HCEC 1CT (cell line): ENCODE results near the gene ADRM1.

ENCODE experiments used
- DNase-seq: peaks from one replicate; pipeline ENCODE4 v3.0.0-alpha.2; 2017

Gene ADRM1

DNA sequence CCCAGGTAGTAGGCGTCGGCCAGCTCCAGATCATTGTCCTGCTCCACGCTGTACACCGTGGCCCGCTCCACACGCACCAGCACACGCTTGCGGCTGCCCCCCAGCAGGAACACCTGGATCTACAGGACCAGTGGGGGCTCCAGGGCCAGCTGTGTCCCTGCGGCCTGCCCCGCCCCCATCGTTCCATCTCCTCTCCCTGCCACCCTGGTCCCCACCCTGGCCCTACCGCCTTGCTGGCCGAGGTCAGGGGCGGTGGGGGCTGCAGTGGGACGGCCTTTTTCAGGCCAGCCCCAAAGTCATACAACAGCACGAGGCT, 9.8 kb downstream of the ADRM1 start:
- DNase-seq, result no peak

DNA sequence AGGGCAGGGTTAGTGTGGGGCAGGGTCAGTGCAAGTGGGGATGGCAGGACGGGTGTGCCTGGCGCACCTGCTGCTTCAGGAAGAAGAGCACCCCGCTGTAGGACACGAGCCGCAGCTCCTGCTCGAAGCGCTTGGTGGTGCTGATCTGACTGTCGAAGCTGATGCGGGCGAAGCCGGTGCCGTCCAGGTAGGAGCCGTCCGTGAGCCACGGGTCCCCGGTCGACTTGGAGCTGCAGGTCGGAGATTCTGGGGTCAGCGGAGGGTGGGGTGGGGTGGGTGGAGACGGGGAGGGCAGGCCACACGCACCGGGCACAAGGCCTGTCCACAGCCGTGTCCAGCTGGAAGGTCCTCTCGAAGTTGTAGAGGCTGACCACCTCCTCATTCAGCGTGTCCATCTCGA, 10.2 kb downstream of the ADRM1 start:
- peak; percentile 0 for DNase-seq

DNA sequence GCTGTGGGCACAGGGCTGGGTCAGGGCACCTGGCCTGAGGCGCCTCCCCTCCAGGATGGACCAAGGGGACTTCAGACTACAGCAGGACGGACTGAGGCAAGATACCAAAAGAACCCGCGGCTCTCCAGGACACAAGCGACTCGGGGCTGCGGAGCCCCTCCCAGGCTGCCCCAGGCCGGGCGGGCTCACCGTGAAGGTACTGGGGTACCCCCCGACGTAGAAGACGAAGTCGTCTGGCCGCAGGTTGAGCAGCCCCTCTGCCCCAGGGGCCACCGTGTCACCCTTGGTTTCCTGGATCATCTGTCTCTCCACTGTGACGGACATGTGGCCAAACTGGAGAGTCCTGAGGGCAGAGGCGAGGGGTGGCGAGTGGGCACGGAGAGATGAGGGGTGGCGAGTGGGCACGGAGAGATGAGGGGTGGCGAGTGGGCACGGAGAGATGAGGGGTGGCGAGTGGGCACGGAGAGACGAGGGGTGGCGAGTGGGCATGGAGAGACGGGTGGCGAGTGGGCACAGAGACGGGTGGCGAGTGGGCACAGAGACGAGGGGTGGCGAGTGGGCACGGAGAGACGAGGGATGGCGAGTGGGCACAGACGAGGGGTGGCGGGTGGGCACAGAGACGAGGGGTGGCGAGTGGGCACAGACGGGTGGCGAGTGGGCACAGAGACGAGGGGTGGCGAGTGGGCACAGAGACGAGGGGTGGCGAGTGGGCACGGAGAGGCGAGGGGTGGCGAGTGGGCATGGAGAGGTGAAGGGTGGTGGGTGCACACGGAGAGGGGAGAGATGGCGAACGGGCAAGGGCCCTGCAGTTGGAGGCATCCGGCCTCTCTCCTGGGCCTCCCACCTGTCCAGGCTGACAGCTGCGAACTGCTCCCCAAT, 10.9 kb downstream of the ADRM1 start:
- peak; percentile 0 for DNase-seq

DNA sequence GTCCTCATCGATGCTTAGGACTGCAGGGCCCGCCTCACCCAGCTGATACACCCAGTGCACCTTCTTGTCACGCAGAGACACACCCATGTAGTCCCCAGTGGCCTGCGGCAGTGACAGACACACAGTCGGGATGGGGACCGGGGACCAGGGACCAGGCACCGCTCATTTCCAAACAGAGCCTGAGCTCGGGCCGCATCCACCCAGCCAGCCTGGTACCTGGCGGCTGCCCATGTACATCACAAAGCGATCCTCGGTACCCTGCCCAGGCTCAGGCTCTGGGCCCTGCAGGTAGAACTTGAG, 11.5 kb downstream of the ADRM1 start:
- peak; percentile 0 for DNase-seq

DNA sequence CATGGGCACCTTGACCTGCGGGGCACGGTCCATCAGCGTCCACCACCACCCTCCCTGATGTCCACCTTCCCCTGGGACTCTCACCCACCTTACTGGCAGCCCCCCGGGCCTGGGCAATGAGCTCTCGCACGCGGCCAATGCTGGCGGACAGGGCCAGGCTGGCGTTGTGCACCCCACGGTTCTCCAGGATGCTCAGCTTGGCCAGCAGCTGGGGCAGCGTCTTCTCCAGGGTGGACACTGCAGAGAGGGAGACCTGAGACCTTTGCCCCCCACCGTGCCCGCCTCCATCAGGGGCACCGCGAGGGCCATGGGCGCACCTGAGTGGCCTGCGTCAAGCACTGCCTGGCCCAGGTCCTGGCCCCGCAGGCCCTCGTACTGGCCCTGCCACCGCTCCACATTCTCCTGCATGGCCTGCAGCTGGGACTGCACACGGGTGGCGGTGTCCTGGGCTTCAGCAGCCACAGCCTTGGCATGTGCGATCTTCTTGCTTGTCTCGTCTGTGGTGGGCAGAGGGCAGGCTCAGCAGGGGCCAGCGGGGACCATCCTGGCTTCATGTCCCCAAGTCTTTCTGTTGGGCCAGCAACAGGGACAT, 12.0 kb downstream of the ADRM1 start:
- DNase-seq, result peak; percentile 0

DNA sequence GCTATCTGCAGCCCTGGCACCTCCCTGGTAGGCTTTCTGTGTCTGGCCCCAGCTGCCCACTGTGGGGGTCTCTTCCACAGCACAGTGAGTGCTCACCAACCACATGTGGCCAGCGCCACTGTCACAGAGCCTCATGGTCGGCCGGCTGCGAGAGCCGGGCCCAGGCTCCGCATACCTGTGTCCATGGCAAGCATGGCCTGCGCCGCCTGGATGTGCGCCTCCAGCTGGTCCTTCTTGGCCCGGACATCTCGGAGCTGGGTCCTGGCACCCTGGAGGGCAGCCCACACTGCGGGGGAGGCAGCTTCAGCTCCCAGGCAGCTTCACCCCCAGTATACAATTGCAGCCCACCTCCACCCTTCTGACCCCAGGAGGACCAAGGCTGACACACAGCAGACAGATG, 13.0 kb downstream of the ADRM1 start:
- no peak for DNase-seq

DNA sequence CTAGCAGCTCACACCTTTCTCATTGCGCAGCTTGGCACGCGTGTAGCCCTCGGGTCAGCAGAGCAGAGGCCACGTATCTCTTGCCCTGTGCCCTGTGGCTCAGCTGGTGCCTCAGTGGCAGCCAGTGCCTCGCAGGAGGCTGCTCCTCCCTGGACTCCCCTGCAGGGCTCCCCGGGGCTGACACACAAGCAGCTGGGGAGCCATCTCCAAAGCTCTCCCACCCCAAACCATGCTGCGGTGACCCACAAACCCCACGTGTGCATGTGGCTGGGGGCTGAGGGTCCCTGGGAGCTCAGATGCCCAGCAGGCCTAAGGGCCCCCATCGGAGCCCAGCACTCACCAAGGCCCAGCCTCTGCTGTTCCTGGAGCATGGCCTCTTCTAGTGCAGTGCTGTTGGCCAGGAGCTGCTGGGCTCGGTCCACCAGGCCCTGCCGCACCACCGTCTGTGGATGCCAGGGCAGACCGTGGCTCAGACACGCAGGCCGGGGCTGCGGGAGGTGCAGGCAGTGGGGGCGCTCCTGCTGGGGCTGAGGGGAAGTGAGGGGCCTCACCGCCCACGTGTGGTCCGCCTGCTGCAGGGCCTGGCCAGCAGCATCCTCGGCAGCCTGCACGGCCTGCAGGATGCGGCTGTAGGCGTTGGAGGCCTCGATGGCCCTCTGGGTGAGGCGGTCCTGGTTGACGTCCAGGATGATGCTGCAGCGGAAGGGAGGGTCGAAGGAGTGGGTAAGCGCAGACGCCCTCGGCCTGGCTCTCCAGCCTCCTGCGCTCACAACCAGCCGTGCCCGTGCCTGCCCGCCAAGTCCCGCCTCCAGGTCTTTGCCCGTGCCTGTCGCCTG, 13.8 kb downstream of the ADRM1 start:
- no peak for DNase-seq

DNA sequence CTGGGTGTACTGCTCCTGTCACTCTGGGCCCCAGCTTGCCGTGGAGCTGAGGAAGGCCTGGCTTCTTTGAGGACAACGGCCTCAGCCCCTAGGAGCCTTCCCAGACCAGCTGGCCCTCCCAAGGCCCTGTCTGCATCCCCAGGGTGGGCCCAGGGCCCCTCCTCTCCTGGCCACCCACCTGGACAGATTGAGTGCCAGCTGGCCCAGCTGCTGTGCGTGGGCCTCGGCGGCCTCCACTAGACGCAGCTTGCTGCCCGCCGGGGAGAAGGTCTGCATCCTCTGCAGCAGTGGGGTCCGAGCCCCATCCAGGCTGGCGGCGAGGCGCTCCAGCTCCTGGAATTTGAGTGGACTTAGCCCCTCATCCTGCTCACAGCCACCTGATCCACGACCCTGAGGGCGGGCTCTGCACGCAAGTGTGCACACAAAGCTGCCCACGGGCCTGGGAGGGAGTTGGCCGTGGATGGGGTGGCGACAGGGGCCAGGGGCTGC, 14.4 kb downstream of the ADRM1 start:
- DNase-seq, result no peak

DNA sequence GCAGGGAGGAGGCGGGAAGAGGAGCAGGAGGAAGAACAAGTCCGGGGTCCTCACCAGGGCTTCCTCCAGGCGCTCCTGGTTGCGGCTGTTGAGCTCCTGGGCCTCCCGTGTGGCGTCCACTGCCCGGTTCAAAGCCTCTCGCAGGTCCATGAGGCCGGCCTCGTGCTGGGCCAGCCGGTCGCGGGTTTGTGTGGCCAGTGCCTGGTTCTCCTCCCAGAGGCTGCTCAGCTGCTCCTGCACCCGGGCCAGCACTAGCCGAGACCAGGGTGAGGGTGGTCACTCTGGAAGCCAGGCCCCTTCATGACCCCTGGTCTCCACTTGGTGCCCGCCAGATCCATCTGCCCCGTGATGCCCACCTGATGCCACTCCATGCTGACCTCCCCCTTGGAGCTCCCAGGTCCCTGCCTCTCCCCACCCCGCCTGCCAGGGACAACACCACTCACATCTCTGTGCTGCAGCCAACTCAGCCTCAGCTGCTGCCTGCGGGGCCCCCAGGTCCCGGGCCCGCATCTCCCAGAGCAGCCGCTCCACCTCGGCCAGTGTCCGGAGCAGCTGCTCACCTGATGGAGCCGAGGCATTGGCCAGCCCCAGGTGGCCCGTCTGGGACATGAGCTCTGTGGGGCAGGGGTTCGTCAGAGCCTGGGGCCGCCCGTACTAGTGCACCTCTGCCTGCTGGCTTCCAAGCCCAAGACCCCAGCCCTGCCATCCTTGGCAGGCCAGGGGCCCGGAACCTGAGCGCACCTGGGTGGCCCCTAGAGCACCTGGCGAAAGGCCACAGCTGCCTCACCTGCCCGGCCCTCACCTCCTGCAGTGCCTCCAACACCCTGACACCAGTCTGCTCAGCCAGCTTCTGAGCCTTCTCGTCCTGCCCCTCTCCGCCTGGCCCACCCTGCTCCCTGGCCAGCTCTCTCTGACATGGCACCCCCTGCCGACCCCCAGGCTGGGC, 15.9 kb downstream of the ADRM1 start:
- DNase-seq, result no peak

DNA sequence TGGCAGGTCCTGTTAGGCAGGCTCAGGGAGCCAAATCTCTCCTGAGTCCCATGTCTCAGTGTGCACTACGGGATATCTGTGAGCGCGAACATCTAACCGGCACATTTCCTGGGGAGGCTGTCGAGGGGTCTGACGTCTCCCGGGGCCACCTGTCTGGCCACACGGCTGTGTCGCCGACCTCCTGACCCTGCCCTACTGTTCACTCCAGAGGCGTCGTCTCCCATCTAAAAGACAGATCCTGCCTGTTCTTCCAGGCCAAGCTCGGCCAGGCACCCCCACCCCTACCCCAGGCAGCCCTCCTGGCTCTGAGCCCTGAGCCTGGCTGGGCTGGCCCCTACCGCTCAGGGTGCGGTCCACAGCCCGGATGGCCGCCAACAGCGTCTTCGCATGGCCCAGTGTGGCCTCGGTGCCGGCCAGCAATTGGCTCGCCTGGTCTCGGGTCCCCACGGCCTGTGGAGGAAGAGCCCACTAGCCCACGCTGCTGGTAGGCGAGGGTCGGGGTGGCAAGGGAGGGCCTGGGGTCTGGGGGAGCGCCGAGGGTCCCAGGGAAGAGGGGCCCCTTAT, 16.6 kb downstream of the ADRM1 start:
- DNase-seq, result no peak

DNA sequence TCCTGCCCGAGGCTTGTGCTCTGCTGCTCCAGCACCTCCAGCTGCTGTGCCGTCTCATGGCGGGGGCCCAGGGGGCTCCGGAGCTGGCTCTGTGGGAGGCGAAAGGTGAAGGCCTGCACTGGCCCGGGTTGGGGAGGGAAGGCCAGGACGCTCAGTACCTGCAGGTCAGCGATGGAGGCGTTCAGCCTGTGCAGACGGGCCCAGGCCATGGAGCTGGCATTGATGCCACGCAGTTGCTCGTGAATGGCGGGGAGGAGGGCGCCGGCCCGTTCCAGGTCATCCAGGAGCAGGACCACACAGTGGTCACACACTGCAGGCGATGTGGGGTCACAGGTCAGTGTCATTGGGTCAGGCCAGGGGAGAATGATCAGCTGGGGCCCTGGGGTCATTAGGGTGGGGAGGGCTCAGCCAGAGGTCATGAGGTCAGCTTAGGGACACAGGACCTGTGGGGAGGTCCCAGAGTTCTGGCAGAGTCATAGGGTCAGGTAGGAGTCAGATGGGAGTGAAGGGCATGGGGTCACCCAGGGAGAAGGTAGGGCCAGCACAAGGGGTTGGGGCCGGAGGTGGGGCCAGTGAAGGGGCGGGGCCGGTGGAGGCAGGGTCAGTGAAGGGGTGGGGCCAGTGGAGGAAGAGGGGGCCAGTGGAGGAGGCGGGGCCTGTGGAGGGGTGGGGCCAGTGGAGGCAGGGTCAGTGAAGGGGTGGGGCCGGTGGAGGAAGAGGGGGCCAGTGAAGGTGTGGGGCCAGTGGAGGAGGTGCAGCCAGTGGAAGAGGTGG, 18.0 kb downstream of the ADRM1 start:
- no peak for DNase-seq

DNA sequence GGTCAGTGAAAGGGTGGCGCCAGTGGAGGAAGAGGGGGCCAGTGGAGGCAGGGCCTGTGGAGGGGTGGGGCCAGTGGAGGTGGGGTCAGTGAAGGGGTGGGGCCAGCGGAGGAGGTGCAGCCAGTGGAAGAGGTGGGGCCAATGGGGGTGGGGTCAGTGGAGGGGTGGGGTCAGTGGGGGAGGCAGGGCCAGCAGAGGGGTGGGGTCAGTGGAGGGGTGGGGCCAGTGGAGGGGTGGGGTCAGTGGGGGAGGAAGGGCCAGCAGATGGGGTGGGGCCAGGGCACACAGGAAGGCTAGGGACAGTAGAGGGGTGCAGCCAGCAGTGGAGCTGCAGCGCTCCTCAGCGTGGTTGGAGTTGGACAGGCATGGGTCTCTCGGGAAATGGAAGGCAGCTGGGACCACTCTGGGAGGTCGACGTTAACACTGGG, 18.7 kb downstream of the ADRM1 start:
- DNase-seq, result no peak

DNA sequence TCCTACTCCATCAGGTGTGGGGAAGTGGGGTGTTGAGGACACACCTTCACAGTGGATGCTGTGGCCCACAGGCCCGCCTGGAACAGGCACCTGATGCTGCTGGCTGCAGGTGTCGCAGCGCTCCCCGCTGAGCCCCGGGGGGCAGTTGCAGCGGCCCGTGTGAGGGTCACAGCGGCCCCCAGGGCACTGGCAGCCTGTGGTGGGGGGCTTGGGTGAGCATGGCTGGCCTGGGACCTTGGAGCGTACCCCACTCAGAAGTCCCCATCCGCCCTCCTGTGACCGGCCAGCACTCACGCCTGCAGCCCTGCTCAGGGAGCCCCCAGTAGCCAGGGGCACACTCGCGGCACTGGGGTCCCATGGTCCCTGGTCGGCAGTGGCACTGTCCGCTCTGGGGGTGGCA, 19.2 kb downstream of the ADRM1 start:
- no peak for DNase-seq

DNA sequence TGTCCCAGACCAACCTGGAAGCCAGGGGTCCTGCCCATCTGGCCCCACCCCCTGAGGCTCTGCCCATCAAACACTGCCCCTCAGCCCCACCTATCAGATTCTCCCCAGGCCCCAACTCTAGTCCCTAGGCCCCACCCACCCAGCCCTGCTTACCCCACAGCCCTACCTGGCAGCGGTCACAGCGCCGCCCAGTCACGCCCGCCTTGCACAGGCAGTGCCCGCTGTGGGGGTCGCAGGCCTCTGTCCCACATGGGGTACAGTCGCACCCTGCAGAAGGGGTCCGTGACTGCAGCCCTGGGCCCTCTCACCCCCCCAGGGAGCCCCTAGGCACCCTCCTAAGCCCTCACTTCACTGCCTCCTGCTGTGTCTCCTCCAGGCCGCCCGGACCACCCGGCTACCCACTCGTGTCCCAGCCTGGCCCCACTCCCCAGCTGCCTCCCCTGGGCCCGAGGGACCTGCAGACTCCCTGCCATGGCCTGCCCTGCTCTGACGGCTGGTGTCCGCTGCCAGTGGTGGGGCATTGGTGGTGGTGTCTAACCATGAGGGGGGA, 19.8 kb downstream of the ADRM1 start:
- no peak for DNase-seq

DNA sequence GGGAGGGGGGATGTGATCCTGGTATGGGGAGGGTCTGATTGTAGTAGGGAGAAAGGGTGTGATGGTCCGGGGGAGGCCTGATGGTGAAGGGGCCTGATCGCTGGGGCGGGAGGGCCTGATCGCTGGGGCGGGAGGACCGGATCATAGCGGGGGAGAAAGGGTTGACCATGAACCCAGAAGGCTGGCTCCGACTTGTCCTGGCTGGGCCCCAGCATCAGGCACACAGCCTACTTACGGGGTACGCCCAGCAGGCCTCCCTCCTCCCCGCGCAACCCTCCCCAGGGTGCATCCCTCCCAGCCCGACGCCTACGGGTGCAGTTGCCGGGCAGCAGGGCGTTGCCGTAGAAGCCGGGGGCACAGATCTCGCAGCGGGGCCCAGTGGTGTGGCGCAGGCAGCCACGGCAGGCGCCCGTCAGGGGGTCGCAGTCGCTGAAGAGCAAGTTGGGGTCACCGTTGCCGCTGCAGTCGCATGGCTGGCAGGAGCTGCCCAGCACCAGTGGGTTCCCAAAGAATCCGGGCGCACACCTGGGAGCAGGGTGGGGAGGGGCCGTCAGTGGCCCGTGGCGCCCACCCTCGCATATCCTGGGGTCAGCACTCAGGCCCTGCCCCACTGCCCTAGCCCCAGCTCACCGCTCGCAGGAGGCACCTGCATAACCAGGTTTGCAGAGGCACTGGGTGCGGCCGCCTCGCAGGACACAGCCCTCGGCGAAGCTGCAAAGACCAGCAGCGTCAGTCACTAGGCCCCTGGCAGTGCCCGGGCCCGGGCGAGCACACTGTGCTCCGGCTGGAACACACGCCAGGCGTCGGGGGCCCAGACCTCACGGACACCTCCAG, 20.6 kb downstream of the ADRM1 start:
- no peak for DNase-seq

DNA sequence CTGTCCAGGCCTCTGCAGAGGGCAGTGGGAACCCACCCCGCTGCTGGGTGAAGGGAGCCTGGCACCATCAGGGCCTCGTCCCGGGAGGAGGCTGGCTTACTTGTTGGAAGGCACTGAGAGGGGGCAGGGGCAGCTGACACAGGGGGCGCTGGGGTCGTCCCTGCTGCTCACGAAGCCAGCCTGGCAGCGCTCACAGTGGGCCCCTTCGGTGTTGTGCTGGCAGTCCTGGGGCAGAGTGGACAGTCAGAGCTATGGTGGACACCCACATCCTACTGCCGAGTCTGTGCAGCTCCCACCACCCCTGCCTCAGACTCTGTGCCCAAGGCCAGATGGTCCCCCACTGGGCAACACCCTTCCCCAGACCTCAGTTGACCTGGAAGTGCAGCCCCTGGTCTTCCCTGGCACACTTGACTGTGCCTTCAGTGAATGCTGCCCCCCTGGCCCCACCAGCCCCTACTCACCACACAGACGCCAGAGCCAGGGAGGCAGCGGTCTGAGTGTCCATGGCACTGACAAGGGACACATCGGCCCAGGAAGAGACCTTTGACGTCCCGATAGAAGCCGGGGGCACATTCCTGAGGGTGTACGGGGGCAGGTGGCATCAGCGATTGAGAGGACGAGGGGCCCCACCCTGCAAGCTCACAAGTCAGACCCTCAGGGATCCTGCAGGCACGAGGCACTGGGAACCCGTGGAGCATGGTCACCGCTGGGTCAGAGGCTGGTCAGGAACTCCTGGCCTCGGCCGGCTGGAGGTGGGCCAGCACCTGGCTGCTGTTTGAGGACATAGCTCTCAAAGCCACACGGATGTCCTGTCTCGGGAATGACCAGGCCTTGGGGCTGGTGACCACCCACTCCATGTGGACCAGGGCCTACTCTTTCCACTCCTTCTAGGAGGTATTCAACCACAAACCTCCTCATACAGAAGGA, 21.4 kb downstream of the ADRM1 start:
- no peak for DNase-seq

DNA sequence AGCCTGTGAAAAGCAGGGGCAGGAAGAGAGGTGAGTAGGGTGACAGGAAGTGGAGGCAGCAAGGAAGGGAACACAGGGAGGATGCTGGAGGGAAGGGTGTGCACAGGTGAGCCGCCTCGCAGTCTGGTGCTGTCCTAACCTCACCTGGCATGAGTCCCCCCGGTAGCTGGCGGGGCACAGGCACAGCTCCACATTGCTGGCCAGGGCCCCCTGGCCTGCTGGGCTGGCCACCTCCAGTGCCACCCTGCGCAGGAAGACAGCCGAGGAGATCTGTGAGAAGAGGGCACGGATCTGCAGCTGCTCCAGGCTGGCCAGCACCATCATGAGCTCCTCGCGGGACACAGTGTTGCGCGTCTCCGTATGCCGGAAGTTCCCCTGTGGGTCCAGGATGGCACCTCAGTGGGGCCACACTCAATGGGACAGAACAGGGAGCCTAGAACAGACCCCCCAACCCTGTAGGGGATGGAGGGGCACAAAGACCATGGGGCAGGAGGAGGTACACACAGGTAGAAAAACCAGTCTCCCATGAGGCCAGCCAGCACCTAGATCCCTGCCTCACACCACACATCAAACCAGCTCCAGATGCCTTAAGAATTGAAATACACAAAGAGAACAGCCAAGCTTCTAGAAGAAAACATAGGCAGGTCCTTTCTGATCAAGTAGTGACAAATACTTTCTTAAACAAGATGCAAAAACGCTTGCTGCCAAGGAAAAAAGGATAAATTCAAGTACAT, 22.5 kb downstream of the ADRM1 start:
- DNase-seq, result no peak

DNA sequence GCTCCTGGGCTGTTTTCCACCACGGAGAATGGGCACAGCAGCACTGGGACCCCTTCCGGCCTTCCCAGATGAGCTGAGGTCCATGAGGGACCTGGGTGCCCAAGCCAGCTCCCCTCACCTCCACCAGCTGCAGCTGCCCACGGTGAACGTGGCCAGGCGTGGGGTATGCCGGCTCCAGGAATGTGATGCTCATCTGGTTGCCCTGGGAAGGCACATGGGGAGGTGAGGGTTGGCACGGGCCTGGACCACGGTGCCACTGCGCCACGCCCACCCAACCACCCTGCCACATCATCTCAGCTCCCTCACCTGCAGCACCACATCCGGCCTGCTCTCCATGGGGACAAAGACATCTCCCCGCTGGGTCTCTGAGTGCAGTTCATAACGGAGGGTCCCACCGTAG, 23.8 kb downstream of the ADRM1 start:
- DNase-seq, result no peak
